ENCODE data around the gene PLEKHG5.

Gene PLEKHG5

GRCh38 chr1:6427441-6428390, 63.8 kb downstream of the PLEKHG5 start:
- TF ChIP-seq, protein P1, sequence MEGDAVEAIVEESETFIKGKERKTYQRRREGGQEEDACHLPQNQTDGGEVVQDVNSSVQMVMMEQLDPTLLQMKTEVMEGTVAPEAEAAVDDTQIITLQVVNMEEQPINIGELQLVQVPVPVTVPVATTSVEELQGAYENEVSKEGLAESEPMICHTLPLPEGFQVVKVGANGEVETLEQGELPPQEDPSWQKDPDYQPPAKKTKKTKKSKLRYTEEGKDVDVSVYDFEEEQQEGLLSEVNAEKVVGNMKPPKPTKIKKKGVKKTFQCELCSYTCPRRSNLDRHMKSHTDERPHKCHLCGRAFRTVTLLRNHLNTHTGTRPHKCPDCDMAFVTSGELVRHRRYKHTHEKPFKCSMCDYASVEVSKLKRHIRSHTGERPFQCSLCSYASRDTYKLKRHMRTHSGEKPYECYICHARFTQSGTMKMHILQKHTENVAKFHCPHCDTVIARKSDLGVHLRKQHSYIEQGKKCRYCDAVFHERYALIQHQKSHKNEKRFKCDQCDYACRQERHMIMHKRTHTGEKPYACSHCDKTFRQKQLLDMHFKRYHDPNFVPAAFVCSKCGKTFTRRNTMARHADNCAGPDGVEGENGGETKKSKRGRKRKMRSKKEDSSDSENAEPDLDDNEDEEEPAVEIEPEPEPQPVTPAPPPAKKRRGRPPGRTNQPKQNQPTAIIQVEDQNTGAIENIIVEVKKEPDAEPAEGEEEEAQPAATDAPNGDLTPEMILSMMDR (conservative IDR thresholded peaks at IDR 0.05; ENCODE audit: low read length), result no peak
- H3K4me3 ChIP-seq (ENCODE audit: low read length), result no peak overlapping the region
- no peak for DNase-seq (ENCODE audit: low read depth)

DNA sequence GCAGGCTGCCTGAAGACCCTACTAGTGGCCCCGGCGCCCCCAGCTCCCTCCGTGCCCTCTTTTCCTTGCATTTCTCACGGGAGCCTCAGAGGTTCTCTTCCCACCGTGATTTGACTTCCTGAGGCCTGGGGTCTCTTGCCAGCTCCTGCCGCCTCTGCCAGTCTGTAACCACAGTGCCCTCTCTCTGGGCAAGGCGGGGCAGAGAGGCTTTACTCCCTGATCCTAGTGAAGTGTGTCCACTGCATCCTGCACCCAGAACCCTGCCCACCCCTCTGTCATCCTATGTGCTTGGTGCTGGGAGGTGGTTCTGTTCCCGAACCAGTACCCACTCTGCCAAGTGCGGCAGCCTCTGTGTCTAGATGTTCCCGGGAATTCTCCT, 64.5 kb downstream of the PLEKHG5 start:
- no peak overlapping the region for H3K4me3 ChIP-seq (ENCODE audit: low read length)
- DNase-seq (ENCODE audit: low read depth), result no peak
- TF ChIP-seq, protein P1 (conservative IDR thresholded peaks at IDR 0.05; ENCODE audit: low read length), result no peak

DNA sequence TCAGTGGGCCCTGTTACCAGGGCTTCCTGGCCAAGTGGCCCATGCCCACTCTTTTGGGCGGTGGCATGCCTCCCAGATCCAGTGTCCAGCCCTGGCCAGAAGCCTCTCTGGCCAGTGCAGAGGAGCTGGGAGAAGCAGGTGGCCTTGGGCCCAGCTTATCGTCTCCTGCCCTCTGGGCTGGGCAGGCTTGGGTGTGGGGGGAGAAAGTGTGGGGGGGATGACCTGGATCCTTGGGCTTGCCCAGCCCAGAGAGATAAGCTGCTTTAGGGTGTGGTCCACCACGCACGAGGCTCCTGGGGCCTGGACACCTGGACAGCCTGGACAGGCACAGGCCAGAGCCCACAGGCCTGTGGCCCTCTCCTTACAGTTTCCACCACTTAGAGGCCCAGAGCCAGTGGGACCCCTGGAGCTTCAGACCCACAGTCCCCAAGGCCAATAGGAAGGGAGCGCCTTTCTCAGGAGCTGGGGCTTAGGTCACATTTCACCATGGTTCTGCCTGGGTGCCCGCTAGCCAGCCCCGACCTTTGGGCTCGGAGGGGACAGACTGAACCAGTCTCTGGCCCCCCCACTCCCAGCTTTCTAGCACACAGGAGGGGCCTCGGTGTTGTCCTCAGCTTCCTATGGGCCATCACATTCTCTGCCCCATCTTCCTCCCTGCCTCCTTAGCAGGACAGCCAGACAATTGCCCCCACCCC, 65.0 kb downstream of the PLEKHG5 start:
- DNase-seq (ENCODE audit: low read depth), result no peak

GRCh38 chr1:6425658-6426057, 65.8 kb downstream of the PLEKHG5 start:
- TF ChIP-seq, protein P1 (conservative IDR thresholded peaks at IDR 0.05; ENCODE audit: low read length), result no peak
- no peak overlapping the region for H3K4me3 ChIP-seq (ENCODE audit: low read length)
- no peak for DNase-seq (ENCODE audit: low read depth)

More for the DNA sequence above, 65.0 kb downstream of the PLEKHG5 start:
- TF ChIP-seq, protein P1 (conservative IDR thresholded peaks at IDR 0.05; ENCODE audit: low read length), result no peak
- no peak overlapping the region for H3K4me3 ChIP-seq (ENCODE audit: low read length)

- no peak for DNase-seq (ENCODE audit: low read depth)
- TF ChIP-seq, protein P1 (conservative IDR thresholded peaks at IDR 0.05; ENCODE audit: low read length), result no peak
- no peak within 1 kb of the TSS for H3K4me3 ChIP-seq (ENCODE audit: low read length)
These were observed 66.6 kb downstream of the PLEKHG5 start, which contains the start of gene ESPN for GRCh38 chr1:6424619-6425593. Gene ESPN (plus strand): TSS chr1:6424776. CDS start chr1:6424956, 180 bp downstream.

DNA sequence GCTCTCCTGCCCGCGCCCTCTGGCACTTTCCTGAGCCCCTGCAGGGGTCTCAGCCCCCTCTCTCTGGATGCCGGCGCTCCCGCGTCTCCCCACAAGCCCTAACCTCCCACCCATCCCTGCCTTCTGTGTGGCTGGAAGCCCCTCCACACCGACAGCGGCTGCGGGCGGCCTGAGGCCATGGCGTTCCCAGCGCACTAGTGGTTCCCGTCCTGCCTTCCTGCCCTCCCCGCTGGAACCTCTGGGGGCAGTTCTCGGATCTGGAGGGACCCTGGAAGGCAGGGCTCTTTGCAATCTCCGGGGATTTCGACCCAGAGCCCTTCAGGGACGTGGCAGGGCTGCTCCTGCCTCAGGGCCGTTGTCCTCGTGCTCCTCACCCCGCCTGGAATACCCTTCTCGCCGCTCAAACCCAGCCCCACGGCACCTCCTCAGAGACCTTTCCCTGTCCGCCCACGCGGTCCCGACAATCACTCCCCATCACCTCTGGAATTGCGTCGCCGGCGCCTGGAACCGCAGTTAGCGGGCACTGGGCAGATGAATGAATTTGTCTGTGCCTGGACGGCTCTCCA, 67.4 kb downstream of the PLEKHG5 start:
- TF ChIP-seq, protein P1 (conservative IDR thresholded peaks at IDR 0.05; ENCODE audit: low read length), result no peak
- DNase-seq (ENCODE audit: low read depth), result no peak
- no peak overlapping the region for H3K4me3 ChIP-seq (ENCODE audit: low read length)
